ENCODE results near the gene RTP5.

Gene RTP5

GRCh38 chr2:241846406-241846805, 23.1 kb upstream of the RTP5 start:
- DNase-seq (ENCODE audit: low read depth), result no peak
- no peak overlapping the region for H3K4me3 ChIP-seq (ENCODE audit: low read length)
- no peak for TF ChIP-seq CTCF (conservative IDR thresholded peaks at IDR 0.05; ENCODE audit: low read depth, low read length)

GRCh38 chr2:241848761-241849615, 20.5 kb upstream of the RTP5 start:
- DNase-seq (ENCODE audit: low read depth), result no peak
- TF ChIP-seq CTCF (conservative IDR thresholded peaks at IDR 0.05; ENCODE audit: low read depth, low read length), result no peak
- no peak overlapping the region for H3K4me3 ChIP-seq (ENCODE audit: low read length)

GRCh38 chr2:241849616-241850543, 19.6 kb upstream of the RTP5 start:
- no peak overlapping the region for H3K4me3 ChIP-seq (ENCODE audit: low read length)
- DNase-seq (ENCODE audit: low read depth), result no peak
- TF ChIP-seq CTCF (conservative IDR thresholded peaks at IDR 0.05; ENCODE audit: low read depth, low read length), result no peak

- TF ChIP-seq CTCF (conservative IDR thresholded peaks at IDR 0.05; ENCODE audit: low read depth, low read length), result no peak
- no peak overlapping the region for H3K4me3 ChIP-seq (ENCODE audit: low read length)
- no peak for DNase-seq (ENCODE audit: low read depth)
Observed at GRCh38 chr2:241850544-241851324, 18.8 kb upstream of the RTP5 start.

- TF ChIP-seq CTCF (conservative IDR thresholded peaks at IDR 0.05; ENCODE audit: low read depth, low read length), result no peak
Observed at GRCh38 chr2:241851325-241852115, 18.0 kb upstream of the RTP5 start.

More at GRCh38 chr2:241851325-241852115, 18.0 kb upstream of the RTP5 start:
- H3K4me3 ChIP-seq (ENCODE audit: low read length), result no peak overlapping the region
- DNase-seq (ENCODE audit: low read depth), result no peak

Measured in retinal pigment epithelial cell (primary cell).